ENCODE results near the gene ASB13.

GRCh38 chr10:5628451-5629302 lies 37.7 kb downstream of the ASB13 start:
- TF ChIP-seq POLR2A (IDR thresholded peaks at IDR 0.05; ENCODE audit: low read depth, low read length) (no peak), POLR2AphosphoS5 (IDR thresholded peaks at IDR 0.05; ENCODE audit: low read depth, low read length) (no peak)

Measured in GM12892 (cell line).